ENCODE measurements around the gene GARS1.
"Not testable (repeated sequence)": the region's sequence is repeated elsewhere in the genome, so short reads cannot be mapped to it uniquely, and the experiment has no call there.

Gene GARS1

GRCh38 chr7:30572212-30572841, 22.4 kb upstream of the GARS1 start:
- H3K4me3 ChIP-seq (ENCODE audit: low read depth, low read length) = no peak overlapping the region
- peak; percentile 42 for DNase-seq (ENCODE audit: low read depth)
- TF ChIP-seq, protein P1, sequence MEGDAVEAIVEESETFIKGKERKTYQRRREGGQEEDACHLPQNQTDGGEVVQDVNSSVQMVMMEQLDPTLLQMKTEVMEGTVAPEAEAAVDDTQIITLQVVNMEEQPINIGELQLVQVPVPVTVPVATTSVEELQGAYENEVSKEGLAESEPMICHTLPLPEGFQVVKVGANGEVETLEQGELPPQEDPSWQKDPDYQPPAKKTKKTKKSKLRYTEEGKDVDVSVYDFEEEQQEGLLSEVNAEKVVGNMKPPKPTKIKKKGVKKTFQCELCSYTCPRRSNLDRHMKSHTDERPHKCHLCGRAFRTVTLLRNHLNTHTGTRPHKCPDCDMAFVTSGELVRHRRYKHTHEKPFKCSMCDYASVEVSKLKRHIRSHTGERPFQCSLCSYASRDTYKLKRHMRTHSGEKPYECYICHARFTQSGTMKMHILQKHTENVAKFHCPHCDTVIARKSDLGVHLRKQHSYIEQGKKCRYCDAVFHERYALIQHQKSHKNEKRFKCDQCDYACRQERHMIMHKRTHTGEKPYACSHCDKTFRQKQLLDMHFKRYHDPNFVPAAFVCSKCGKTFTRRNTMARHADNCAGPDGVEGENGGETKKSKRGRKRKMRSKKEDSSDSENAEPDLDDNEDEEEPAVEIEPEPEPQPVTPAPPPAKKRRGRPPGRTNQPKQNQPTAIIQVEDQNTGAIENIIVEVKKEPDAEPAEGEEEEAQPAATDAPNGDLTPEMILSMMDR (conservative IDR thresholded peaks at IDR 0.05; ENCODE audit: low read depth, low read length) = no peak

- no peak for DNase-seq (ENCODE audit: low read depth)
- TF ChIP-seq, protein P1 (conservative IDR thresholded peaks at IDR 0.05; ENCODE audit: low read depth, low read length) = no peak
- H3K4me3 ChIP-seq (ENCODE audit: low read depth, low read length) = no peak overlapping the region
Observed at GRCh38 chr7:30575910-30576309, 18.8 kb upstream of the GARS1 start.

DNA sequence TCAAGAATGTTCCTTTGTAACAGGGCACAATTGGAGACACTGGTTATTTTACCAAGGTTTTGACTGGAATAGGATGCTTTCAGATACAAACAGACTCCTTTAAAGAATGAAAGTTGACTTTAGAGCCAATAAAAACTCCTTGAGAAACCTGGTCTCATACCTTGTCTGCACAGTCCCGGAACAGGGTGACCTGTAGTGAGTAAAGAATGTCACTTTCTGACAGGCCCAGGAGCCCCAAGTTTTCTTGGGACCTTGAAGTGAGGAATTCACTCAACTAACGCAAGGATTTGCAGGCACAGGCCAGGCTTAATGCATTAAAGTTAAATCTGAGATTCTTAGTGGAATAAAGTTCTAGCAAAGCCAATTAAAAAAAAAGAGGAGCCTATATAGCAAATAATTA, 11.5 kb upstream of the GARS1 start:
- DNase-seq (ENCODE audit: low read depth) = no peak

GRCh38 chr7:30584415-30584814, 10.3 kb upstream of the GARS1 start:
- no peak overlapping the region for H3K4me3 ChIP-seq (ENCODE audit: low read depth, low read length)

More for the DNA sequence above, 11.5 kb upstream of the GARS1 start:
- H3K4me3 ChIP-seq (ENCODE audit: low read depth, low read length) = no peak overlapping the region
- TF ChIP-seq, protein P1 (conservative IDR thresholded peaks at IDR 0.05; ENCODE audit: low read depth, low read length) = no peak

DNA sequence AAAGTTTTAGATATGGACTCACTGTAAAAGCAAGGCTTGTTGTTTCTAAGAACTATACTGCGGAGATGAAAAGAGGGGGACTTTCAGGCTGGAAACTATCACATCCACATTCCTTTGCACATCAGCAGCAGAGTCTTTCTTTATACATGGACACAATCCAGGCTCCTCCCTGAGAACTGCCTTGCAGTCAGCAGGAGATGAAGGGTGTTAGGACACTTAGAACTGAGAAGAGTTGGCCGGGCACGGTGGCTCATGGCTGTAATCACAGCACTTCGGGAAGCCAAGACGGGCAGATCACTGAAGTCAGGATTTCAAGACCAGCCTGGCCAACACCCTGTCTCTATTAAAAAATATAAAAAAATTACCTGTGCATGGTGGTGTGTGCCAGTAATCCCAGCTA, 9.7 kb upstream of the GARS1 start:
- H3K4me3 ChIP-seq (ENCODE audit: low read depth, low read length) = no peak overlapping the region
- TF ChIP-seq, protein P1 (conservative IDR thresholded peaks at IDR 0.05; ENCODE audit: low read depth, low read length) = no peak
- DNase-seq (ENCODE audit: low read depth) = no peak

More at GRCh38 chr7:30584415-30584814, 10.3 kb upstream of the GARS1 start:
- TF ChIP-seq, protein P1 (conservative IDR thresholded peaks at IDR 0.05; ENCODE audit: low read depth, low read length) = no peak
- no peak for DNase-seq (ENCODE audit: low read depth)

DNA sequence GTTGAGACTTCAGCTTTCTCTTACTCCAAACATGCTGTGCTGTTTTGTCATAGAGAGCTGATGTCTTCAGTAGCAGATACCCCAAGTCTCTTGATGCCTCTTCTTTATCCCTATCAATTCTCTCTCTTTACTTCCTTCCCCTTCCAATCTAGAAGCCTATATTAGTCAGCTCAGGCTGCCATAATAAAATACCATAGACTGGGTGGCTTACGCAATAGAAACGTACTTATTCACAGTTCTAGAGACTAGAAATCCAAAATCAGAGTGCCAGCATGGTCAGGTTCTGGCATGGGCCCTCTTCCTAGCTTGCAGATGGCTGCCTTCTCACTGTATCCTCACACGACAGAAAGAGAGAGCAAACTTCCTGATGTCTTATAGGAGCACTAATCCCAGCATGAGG, 9.0 kb upstream of the GARS1 start:
- DNase-seq (ENCODE audit: low read depth) = no peak
- TF ChIP-seq, protein P1 (conservative IDR thresholded peaks at IDR 0.05; ENCODE audit: low read depth, low read length) = no peak
- H3K4me3 ChIP-seq (ENCODE audit: low read depth, low read length) = no peak overlapping the region

- not testable (repeated sequence) for H3K4me3 ChIP-seq (ENCODE audit: low read depth, low read length); DNase-seq (ENCODE audit: low read depth)
Observed at GRCh38 chr7:30587547-30587946, 7.1 kb upstream of the GARS1 start.
